BJ (cell line): ENCODE results near the gene ESPNL. TPM values are rescaled to one million over a fixed set of nuclear protein-coding genes. Genes with fewer than 3 reads are reported as not detected.

Source experiments
- CTCF ChIA-PET: fragments of 350-600 bp; formaldehyde crosslinking; extraction: SDS; loops from one replicate; lab custom pipeline; 2021; ENCODE audit warnings: antibody characterized with exemption, inconsistent platforms; lab: Yijun Ruan, JAX
- POLR2A ChIA-PET: fragments of 300-600 bp; sonication (Branson Sonifier 250); formaldehyde crosslinking; extraction: SDS; loops from one replicate; lab custom pipeline; 2021; ENCODE audit warnings: antibody characterized with exemption; lab: Charles Lee
- DNase-seq: peaks from one replicate; pipeline ENCODE4 v3.0.0-alpha.2; 2011; ENCODE audit warnings: low read depth
- H3K27me3 ChIP-seq: 2 replicates; pipeline ENCODE4 v1.6.0; 2011; ENCODE audit warnings: low read length; ENCODE audit not compliant: control insufficient read depth, insufficient read depth
- H3K36me3 ChIP-seq: 2 replicates; pipeline ENCODE4 v1.5.1; 2011; ENCODE audit warnings: low read length; ENCODE audit not compliant: control insufficient read depth, insufficient read depth
- H3K4me3 ChIP-seq: 2 replicates; pipeline ENCODE4 v1.5.1; 2011; ENCODE audit warnings: low read depth, mild to moderate bottlenecking, control low read depth, low read length
- CTCF ChIP-seq: IDR thresholded peaks from 2 replicates; pipeline ENCODE4 v1.5.1; 2011; ENCODE audit warnings: low read depth, mild to moderate bottlenecking, control low read depth, inconsistent platforms, low read length, moderate library complexity; ENCODE audit not compliant: insufficient read depth
- polyA plus RNA-seq: library from polyadenylated mRNA; depleted of rRNA; stranded (reverse); fragments of >200 nt; gene quantifications from 2 replicates; pipeline ENCODE4 v1.2.3, GENCODE V29; 2011

ESPNL gene
- polyA plus RNA-seq, 1 experiment: 2.1 TPM

GRCh38 chr2:238128534-238129001, 28.4 kb downstream of the ESPNL start:
- no peaks in the 10 kb centered on the region for H3K36me3 ChIP-seq

GRCh38 chr2:238129166-238130010, 29.2 kb downstream of the ESPNL start:
- Histone ChIP-seq H3K36me3 (no peaks in the 10 kb centered on the region), H3K4me3 (no peak overlapping the region), H3K27me3 (no peaks in the 10 kb centered on the region)
- ChIA-PET CTCF (no interaction called here), POLR2A (no interaction called here)
- no peak for DNase-seq
- no peak for TF ChIP-seq CTCF

More at GRCh38 chr2:238128534-238129001, 28.4 kb downstream of the ESPNL start:
- ChIA-PET POLR2A (no interaction called here), CTCF (no interaction called here)
- Histone ChIP-seq H3K4me3 (no peak overlapping the region), H3K27me3 (no peaks in the 10 kb centered on the region)
- no peak for TF ChIP-seq CTCF
- DNase-seq: no peak

GRCh38 chr2:238130111-238130695, 30.1 kb downstream of the ESPNL start:
- Histone ChIP-seq H3K4me3 (no peak overlapping the region), H3K36me3 (no peaks in the 10 kb centered on the region), H3K27me3 (no peaks in the 10 kb centered on the region)
- ChIA-PET POLR2A (no interaction called here), CTCF (no interaction called here)
- no peak for TF ChIP-seq CTCF
- DNase-seq: no peak

GRCh38 chr2:238130696-238131628, 30.8 kb downstream of the ESPNL start:
- Histone ChIP-seq H3K4me3 (no peak overlapping the region), H3K27me3 (no peaks in the 10 kb centered on the region), H3K36me3 (no peaks in the 10 kb centered on the region)
- CTCF ChIA-PET: no interaction called here
- DNase-seq: no peak
- POLR2A ChIA-PET: no interaction called here
- TF ChIP-seq CTCF: no peak
